HG02588 (cell line): Measurements from ENCODE around the gene DHX38.

ENCODE experiments used
- ATAC-seq: cut with Tn5 transposase; IDR thresholded peaks from one replicate; pipeline ENCODE4 v1.9.1; 2021; ENCODE audit warnings: mild to moderate bottlenecking, moderate library complexity; ENCODE audit not compliant: unreplicated experiment

DHX38 gene

GRCh38 chr16:72162105-72162692, 68.6 kb downstream of the DHX38 start:
- no peak for ATAC-seq
